Right atrium auricular region (tissue), 2 donors: ENCODE measurements around the gene ARHGEF28. TPM values are rescaled to one million over a fixed set of nuclear protein-coding genes. Genes with fewer than 3 reads are reported as not detected.

Source experiments
- DNase-seq: peaks from one replicate; pipeline ENCODE4 v3.0.0-alpha.2; 2019; ENCODE audit warnings: low spot score
- H3K27ac ChIP-seq, 2 donors: fragments of 200-600 bp; sonication (generic); 1 replicate in 1 of 2; 2 replicates in 1 of 2; pipeline ENCODE4 v1.5.1; 2016 to 2019
- H3K27me3 ChIP-seq, 2 donors: fragments of 200-600 bp; sonication (generic); one replicate each; pipeline versions ENCODE4 v1.5.1 to v1.6.0; 2017 to 2019
- H3K36me3 ChIP-seq: fragments of 200-600 bp; sonication (generic); one replicate; pipeline ENCODE4 v1.5.1; 2016
- H3K4me1 ChIP-seq, 2 donors: fragments of 200-600 bp; sonication (generic); one replicate each; pipeline versions ENCODE4 v1.5.1 to v1.6.0; 2017 to 2019
- H3K4me3 ChIP-seq, 2 donors: fragments of 200-600 bp; sonication (generic); 1 replicate in 1 of 2; 2 replicates in 1 of 2; pipeline ENCODE4 v1.5.1; 2017 to 2019; ENCODE audit warnings: mild to moderate bottlenecking in 1 of 2, moderate library complexity in 1 of 2
- H3K9me3 ChIP-seq, 2 donors: fragments of 200-600 bp; sonication (generic); one replicate each; pipeline ENCODE4 v1.5.1; 2019
- CTCF ChIP-seq, 2 donors: fragments of 200-600 bp; sonication (generic); IDR thresholded peaks; one replicate each; pipeline ENCODE4 v1.5.1; 2019; ENCODE audit warnings: antibody characterized with exemption in 2 of 2
- total RNA-seq, 2 donors: library from RNA; depleted of rRNA; stranded (reverse); fragments of >200 nt; gene quantifications; one replicate each; pipeline ENCODE4 v1.1.0, GENCODE V29; 2016

ARHGEF28 gene
- total RNA-seq, 2 donors from 2014 or later: 1.0 to 2.9 TPM

- no peak for TF ChIP-seq CTCF (IDR thresholded peaks at IDR 0.05)
- DNase-seq: no peak
- H3K36me3 ChIP-seq: no peaks in the 10 kb centered on the region
- no peaks in the 10 kb centered on the region for H3K9me3 ChIP-seq
- H3K27me3 ChIP-seq: no peaks in the 10 kb centered on the region
- H3K4me3 ChIP-seq: no peak overlapping the region
- H3K4me1 ChIP-seq: peaks cover 0 to 5% of the 10 kb centered on the region in 2 donors
- no peak overlapping the region for H3K27ac ChIP-seq
Measured at GRCh38 chr5:73969195-73970036, 343.4 kb downstream of the ARHGEF28 start.

- no peak for DNase-seq
- no peaks in the 10 kb centered on the region for H3K9me3 ChIP-seq
Measured at GRCh38 chr5:73971326-73971725, 345.3 kb downstream of the ARHGEF28 start.

GRCh38 chr5:73973135-73973534, 347.1 kb downstream of the ARHGEF28 start:
- no peaks in the 10 kb centered on the region for H3K36me3 ChIP-seq
- H3K27ac ChIP-seq: no peak overlapping the region
- H3K4me1 ChIP-seq: peaks cover 0 to 5% of the 10 kb centered on the region in 2 donors
- no peak for TF ChIP-seq CTCF (IDR thresholded peaks at IDR 0.05)
- no peaks in the 10 kb centered on the region for H3K9me3 ChIP-seq
- H3K4me3 ChIP-seq: no peak overlapping the region
- DNase-seq: no peak
- H3K27me3 ChIP-seq: no peaks in the 10 kb centered on the region

More at GRCh38 chr5:73971326-73971725, 345.3 kb downstream of the ARHGEF28 start:
- H3K27me3 ChIP-seq: no peaks in the 10 kb centered on the region
- H3K4me1 ChIP-seq: peaks cover 0 to 5% of the 10 kb centered on the region in 2 donors
- no peak overlapping the region for H3K27ac ChIP-seq
- no peak for TF ChIP-seq CTCF (IDR thresholded peaks at IDR 0.05)
- no peak overlapping the region for H3K4me3 ChIP-seq
- no peaks in the 10 kb centered on the region for H3K36me3 ChIP-seq

GRCh38 chr5:73974871-73975360, 348.9 kb downstream of the ARHGEF28 start:
- Histone ChIP-seq H3K4me1 (no peaks in the 10 kb centered on the region), H3K27ac (no peak overlapping the region), H3K9me3 (no peaks in the 10 kb centered on the region), H3K27me3 (no peaks in the 10 kb centered on the region), H3K36me3 (no peaks in the 10 kb centered on the region), H3K4me3 (no peak overlapping the region)
- no peak for TF ChIP-seq CTCF (IDR thresholded peaks at IDR 0.05)
- no peak for DNase-seq

GRCh38 chr5:73975845-73976244, 349.8 kb downstream of the ARHGEF28 start:
- Histone ChIP-seq H3K36me3 (no peaks in the 10 kb centered on the region), H3K9me3 (no peaks in the 10 kb centered on the region), H3K4me3 (no peak overlapping the region), H3K27ac (no peak overlapping the region), H3K27me3 (no peaks in the 10 kb centered on the region), H3K4me1 (no peaks in the 10 kb centered on the region)
- no peak for DNase-seq
- no peak for TF ChIP-seq CTCF (IDR thresholded peaks at IDR 0.05)
